Right lobe of liver (tissue), 4 donors: Measurements from ENCODE around the gene MEGF10.

ENCODE experiments used
- CTCF ChIP-seq, 4 donors: fragments of 200-600 bp in 3 of 4; fragments of 450-650 bp in 1 of 4; IDR thresholded peaks; one replicate each; pipeline versions ENCODE4 v1.5.1 to v1.8.0; 2016 to 2022; ENCODE audit warnings: antibody characterized with exemption in 4 of 4, mild to moderate bottlenecking in 2 of 4
- POLR2A ChIP-seq: fragments of 450-650 bp; IDR thresholded peaks from one replicate; pipeline ENCODE4 v1.6.1; 2017; ENCODE audit warnings: antibody characterized with exemption, mild to moderate bottlenecking
- donor health status: DM: no; HTN: no; CAD: no.
- donor health status: DM: no; HTN: no; CAD: no.
- donor health status: DM: no; HTN: yes; CAD: no.

- TF ChIP-seq POLR2A, result no peak
- no peak for TF ChIP-seq CTCF (IDR thresholded peaks at IDR 0.05)
Measured at GRCh38 chr5:127471211-127471610, 180.6 kb downstream of the MEGF10 start.
